DOHH2 (cell line): ENCODE measurements around the gene ZNF366.

Experiments used
- H3F3A ChIP-seq: fragments of 200-600 bp; sonication (generic), shearing (Covaris generic); 2 replicates; pipeline ENCODE4 v1.6.0; 2016; ENCODE audit warnings: antibody characterized with exemption, mild to moderate bottlenecking; ENCODE audit not compliant: control insufficient read depth, insufficient read depth
- H3K27ac ChIP-seq: fragments of 200-600 bp; sonication (generic); 2 replicates; pipeline ENCODE4 v1.5.1; 2014; ENCODE audit warnings: low read depth, mild to moderate bottlenecking, low read length, moderate library complexity
- H3K27me3 ChIP-seq: fragments of 200-600 bp; sonication (generic); 2 replicates; pipeline ENCODE4 v1.6.1; 2014; ENCODE audit warnings: mild to moderate bottlenecking, low read length, mixed read lengths; ENCODE audit not compliant: control insufficient read depth
- H3K36me3 ChIP-seq: fragments of 200-600 bp; sonication (generic); 2 replicates; pipeline ENCODE4 v1.6.1; 2014; ENCODE audit warnings: mild to moderate bottlenecking, low read length, moderate library complexity, mixed read lengths; ENCODE audit not compliant: control insufficient read depth
- H3K4me1 ChIP-seq: fragments of 200-600 bp; sonication (generic); 2 replicates; pipeline ENCODE4 v1.6.1; 2014; ENCODE audit warnings: mild to moderate bottlenecking, low read length, mixed read lengths; ENCODE audit not compliant: control insufficient read depth
- H3K4me2 ChIP-seq: fragments of 200-600 bp; sonication (generic); 2 replicates; pipeline ENCODE4 v1.6.0; 2014; ENCODE audit warnings: mild to moderate bottlenecking, low read length, moderate library complexity
- H3K4me3 ChIP-seq: fragments of 200-600 bp; sonication (generic); 2 replicates; pipeline ENCODE4 v1.5.1; 2014; ENCODE audit warnings: mild to moderate bottlenecking, low read length, mixed read lengths
- H3K79me2 ChIP-seq: fragments of 200-600 bp; sonication (generic); 2 replicates; pipeline ENCODE4 v1.6.1; 2014; ENCODE audit warnings: mild to moderate bottlenecking, low read length, mixed read lengths; ENCODE audit not compliant: control insufficient read depth
- H3K9me2 ChIP-seq: fragments of 200-600 bp; sonication (generic); replicated peaks from 2 replicates; pipeline ENCODE4 v1.6.1; 2014; ENCODE audit warnings: mild to moderate bottlenecking, low read length, mixed read lengths; ENCODE audit not compliant: control insufficient read depth
- H3K9me3 ChIP-seq: fragments of 200-600 bp; sonication (generic); 2 replicates; pipeline ENCODE4 v1.6.1; 2014; ENCODE audit warnings: antibody characterized with exemption, low read length, mixed read lengths; ENCODE audit not compliant: control insufficient read depth, insufficient read depth
- H4K20me1 ChIP-seq: fragments of 200-600 bp; sonication (generic); 2 replicates; pipeline ENCODE4 v1.6.0; 2014; ENCODE audit warnings: low read depth, mild to moderate bottlenecking, antibody characterized with exemption, low read length, moderate library complexity; ENCODE audit not compliant: control insufficient read depth, insufficient read depth
- CTCF ChIP-seq: fragments of 200-600 bp; sonication (generic); IDR thresholded peaks from one replicate; pipeline ENCODE4 v1.5.1; 2014; ENCODE audit warnings: antibody characterized with exemption, mild to moderate bottlenecking, low read depth, low read length; ENCODE audit not compliant: poor library complexity, severe bottlenecking
- EZH2phosphoT487 ChIP-seq: fragments of 200-600 bp; sonication (generic); IDR thresholded peaks from 2 replicates; pipeline ENCODE4 v1.6.1; 2017; ENCODE audit warnings: borderline replicate concordance, mild to moderate bottlenecking, antibody characterized with exemption, low read length, moderate library complexity, mixed read lengths

Gene ZNF366

GRCh38 chr5:72472031-72472430, 35.2 kb downstream of the ZNF366 start:
- no peaks in the 10 kb centered on the region for H3K79me2 ChIP-seq
- no peak overlapping the region for H3K4me2 ChIP-seq
- TF ChIP-seq CTCF (no peak), EZH2phosphoT487 (no peak)
- no peaks in the 10 kb centered on the region for H4K20me1 ChIP-seq
- no peak overlapping the region for H3K4me3 ChIP-seq
- H3K4me1 ChIP-seq, result no peaks in the 10 kb centered on the region
- H3K36me3 ChIP-seq, result no peaks in the 10 kb centered on the region
- peaks cover 34% of the 10 kb centered on the region for H3K27me3 ChIP-seq
- H3F3A ChIP-seq, result no peaks in the 10 kb centered on the region
- H3K9me2 ChIP-seq, result no peaks in the 10 kb centered on the region
- H3K27ac ChIP-seq, result no peak overlapping the region
- H3K9me3 ChIP-seq, result no peaks in the 10 kb centered on the region

GRCh38 chr5:72470826-72471225, 36.4 kb downstream of the ZNF366 start:
- no peaks in the 10 kb centered on the region for H4K20me1 ChIP-seq
- H3K4me1 ChIP-seq, result no peaks in the 10 kb centered on the region
- TF ChIP-seq EZH2phosphoT487 (no peak), CTCF (no peak)
- no peaks in the 10 kb centered on the region for H3F3A ChIP-seq
- no peak overlapping the region for H3K27ac ChIP-seq
- H3K4me2 ChIP-seq, result no peak overlapping the region
- H3K79me2 ChIP-seq, result no peaks in the 10 kb centered on the region
- no peak overlapping the region for H3K4me3 ChIP-seq
- no peaks in the 10 kb centered on the region for H3K36me3 ChIP-seq
- H3K9me3 ChIP-seq, result no peaks in the 10 kb centered on the region
- H3K9me2 ChIP-seq, result no peaks in the 10 kb centered on the region
- H3K27me3 ChIP-seq, result peaks cover 31% of the 10 kb centered on the region

- Histone ChIP-seq H3K9me2 (no peaks in the 10 kb centered on the region), H3K4me1 (no peaks in the 10 kb centered on the region), H3K27ac (no peak overlapping the region), H4K20me1 (no peaks in the 10 kb centered on the region), H3K9me3 (no peaks in the 10 kb centered on the region), H3K4me3 (no peak overlapping the region), H3K27me3 (peaks cover 19% of the 10 kb centered on the region), H3K36me3 (no peaks in the 10 kb centered on the region), H3F3A (no peaks in the 10 kb centered on the region), H3K4me2 (no peak overlapping the region), H3K79me2 (no peaks in the 10 kb centered on the region)
- TF ChIP-seq CTCF (no peak), EZH2phosphoT487 (no peak)
These were observed 38.6 kb downstream of the ZNF366 start for GRCh38 chr5:72468606-72469005.

GRCh38 chr5:72468024-72468423, 39.2 kb downstream of the ZNF366 start:
- Histone ChIP-seq H3K4me1 (no peaks in the 10 kb centered on the region), H3K36me3 (no peaks in the 10 kb centered on the region), H3K79me2 (no peaks in the 10 kb centered on the region), H3K27ac (no peak overlapping the region), H3K9me3 (no peaks in the 10 kb centered on the region), H3K27me3 (peaks cover 14% of the 10 kb centered on the region), H3K4me3 (no peak overlapping the region), H3K9me2 (no peaks in the 10 kb centered on the region), H3K4me2 (no peak overlapping the region), H3F3A (no peaks in the 10 kb centered on the region), H4K20me1 (no peaks in the 10 kb centered on the region)
- TF ChIP-seq CTCF (no peak), EZH2phosphoT487 (no peak)
